Left renal pelvis (tissue), 4 donors: Measurements from ENCODE around the gene GTF3C4. TPM values are rescaled to one million over a fixed set of nuclear protein-coding genes. Genes with fewer than 3 reads are reported as not detected.
"Not testable (repeated sequence)": the region's sequence is repeated elsewhere in the genome, so short reads cannot be mapped to it uniquely, and the experiment has no call there.

Experiments used
- DNase-seq, 4 donors: peaks; one replicate each; pipeline ENCODE4 v3.0.0-alpha.2; 2013; ENCODE audit warnings: low read depth in 4 of 4, low spot score in 3 of 4
- polyA plus RNA-seq, 4 donors: library from polyadenylated mRNA; unstranded; fragments of 120-200 nt; gene quantifications; one replicate each; pipeline ENCODE4 v1.2.1, GENCODE V29; 2013; ENCODE audit not compliant: insufficient read length in 4 of 4

GTF3C4 gene
- polyA plus RNA-seq, 4 donors: 23.3 to 28.3 (median 26.2) TPM

DNA sequence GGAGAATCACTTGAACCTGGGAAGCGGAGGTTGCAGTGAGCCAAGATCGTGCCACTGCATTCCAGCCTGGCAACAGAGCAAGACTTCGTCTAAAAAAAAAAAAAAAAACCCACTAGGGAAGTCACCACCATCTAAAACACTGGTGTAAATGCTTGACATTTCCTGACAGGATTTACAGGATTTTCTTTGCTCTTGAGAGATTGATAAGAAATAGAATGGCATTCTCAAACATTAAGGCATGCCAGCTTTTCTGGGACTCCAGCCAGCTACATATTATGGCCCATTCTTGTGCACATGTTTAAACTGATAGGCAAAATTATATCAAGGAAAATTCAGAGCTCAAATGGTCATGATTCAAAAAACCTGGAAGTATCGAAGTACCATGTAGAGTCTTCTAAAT lies 28.7 kb downstream of the GTF3C4 start:
- DNase-seq: no peak

DNA sequence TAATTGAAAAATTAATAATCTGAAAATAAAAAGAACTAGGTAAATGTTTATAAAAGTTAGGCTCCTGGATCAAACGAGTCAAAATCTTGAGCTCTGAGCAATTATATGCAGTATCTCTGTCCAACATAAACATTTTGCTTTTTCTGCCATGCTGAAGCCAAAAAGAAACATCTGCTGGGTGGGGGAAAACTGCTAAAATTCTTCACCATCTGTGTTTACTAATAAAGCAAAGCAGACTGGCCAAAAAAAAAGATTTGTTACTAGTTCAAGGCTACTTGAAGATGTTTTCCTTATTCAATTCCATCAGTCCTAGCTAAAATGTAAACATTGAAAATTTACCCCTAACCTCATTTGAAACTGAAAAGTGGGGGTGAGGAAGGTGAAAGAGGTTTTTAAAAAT lies 29.7 kb downstream of the GTF3C4 start:
- DNase-seq: peak in 2 of 4 donors; percentile 7 to 10

DNA sequence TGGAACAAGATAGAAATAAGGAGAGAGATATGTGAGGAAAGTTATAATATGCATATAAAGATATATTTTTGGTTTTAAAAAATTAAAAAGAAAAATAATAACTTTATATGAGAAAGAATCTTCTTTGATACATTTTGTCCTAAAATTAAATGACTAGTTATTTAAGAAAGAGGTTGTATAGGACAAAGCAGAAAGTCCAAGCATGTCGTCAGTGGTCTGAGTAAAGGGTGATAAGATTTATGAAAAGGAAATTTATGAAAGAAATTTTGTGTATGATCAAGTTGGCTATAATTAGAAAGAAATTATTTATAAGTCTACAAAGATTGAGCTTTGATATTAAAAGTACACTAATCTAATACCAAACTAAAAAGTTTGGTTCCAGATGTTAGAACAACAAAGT lies 32.0 kb downstream of the GTF3C4 start:
- no peak for DNase-seq

DNA sequence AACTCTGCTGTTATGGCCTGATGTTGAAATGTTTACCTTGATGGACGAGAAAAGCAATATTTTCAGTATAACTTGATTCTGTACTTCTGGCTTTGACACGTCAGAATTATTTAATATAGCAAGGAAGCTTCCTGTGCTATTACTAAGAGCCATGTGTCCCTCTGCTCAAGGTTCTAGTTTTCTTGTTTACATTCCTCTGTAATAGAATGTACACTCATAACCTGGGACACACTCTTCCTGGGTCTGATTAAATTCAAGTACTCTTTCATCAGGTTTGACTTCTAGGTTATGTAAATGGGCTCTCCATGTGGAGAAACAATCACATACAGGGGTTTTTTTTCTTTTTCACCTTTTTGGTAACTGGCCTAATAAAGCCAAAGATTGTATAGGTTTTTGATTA lies 33.1 kb downstream of the GTF3C4 start:
- no peak for DNase-seq

DNA sequence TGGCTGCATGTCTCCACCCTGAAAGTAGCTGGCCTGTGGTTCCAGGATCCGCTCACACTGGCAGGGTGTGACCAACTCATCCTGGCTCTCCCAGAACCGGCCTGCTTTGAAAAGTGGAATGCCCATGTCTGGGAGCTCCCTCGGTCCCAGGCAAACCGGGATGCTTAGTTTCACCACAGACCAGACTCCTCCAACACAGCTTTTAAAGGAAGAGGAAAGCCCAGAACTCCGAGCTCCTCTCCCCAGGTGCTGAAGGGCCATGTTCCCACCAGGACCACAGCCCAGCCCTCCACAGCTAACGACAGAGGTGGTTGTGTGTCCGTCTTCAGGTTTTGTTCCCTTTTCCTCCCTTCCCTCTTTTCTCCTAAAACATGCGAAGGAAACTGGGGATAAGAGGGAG lies 38.0 kb downstream of the GTF3C4 start:
- DNase-seq: no peak

DNA sequence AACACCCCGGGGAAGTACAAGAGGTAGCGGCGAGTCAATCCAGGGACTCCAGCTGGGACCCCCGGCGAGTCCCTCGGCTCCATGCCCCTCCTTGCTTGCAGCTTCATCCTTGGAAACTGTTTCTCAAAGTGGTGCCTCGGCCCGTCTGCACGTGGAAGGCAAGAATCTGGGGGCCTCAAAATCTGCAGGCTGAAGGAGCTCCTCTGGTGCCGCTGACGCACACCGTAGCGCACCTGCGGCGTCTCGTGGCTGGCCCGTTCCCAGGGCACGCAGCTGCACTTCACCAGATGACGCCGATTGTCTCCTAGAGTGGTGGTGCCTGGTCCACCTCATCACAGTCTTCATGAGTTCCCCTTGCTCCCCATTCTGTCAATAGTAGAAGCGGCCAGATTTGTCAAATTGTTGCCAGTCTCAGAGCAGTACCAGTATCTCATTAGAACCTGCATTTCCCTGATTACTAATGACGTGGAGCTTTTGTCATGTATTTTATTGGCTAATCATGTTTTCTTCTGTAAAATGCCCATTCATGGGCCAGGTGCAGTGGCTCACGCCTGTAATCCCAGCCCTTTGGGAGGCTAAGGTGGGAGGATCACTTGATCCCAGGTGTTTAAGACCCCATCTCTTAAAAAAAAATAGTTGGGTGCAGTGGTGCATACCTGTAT lies 38.6 kb downstream of the GTF3C4 start:
- DNase-seq: no peak

DNA sequence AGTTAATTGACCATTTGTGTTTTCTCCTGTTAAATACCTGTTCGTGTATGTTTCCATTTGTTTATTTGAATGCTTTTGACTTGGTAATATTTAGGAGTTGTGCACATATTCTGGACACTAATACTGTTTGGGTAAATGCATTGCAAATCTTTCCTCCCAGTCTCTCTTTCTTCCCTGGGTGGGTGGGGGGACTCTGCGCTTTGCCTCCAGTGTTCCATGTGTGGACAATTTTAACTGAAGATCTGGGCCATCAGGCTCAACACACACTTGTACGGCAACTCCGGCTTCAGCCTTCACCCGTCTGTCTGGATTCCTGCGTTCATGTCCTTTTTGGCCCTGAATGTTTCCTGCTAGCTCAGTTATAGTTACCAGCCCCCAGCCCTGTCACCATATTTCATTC lies 40.1 kb downstream of the GTF3C4 start:
- no peak for DNase-seq

DNA sequence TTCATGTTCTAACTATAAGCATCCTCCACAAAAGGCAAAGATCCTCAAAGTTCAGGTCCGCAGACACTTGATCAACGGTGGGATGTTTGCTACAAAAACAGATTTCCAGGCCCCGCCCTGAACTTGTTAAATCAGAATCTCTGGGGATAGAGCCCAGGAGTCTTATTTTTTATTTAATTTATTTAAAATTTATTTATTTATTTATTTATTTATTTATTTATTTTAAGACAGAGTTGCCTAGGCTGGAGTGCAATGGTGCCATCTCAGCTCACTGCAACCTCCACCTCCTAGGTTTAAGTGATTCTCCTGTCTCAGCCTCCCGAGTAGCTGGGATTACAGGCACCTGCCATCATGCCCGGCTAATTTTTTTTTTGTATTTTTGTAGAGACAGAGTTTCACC lies 40.9 kb downstream of the GTF3C4 start:
- not testable (repeated sequence) for DNase-seq

DNA sequence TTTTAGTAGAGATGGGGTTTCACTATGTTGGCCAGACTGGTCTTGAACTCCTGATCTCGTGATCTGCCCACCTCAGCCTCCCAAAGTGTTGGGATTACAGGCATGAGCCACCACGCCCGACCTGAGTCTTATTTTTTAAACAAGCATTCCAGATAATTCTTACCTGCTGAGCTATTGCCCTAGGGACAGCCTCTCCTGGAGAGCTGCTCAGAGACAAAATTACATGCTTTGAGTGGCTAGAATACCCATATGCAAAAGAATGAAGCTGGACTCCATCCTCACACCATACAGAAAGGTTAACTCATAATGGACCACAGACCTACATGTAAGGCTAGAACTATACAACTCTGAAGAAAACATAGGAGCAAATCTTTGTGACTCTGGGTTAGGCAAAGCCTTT lies 41.6 kb downstream of the GTF3C4 start:
- no peak for DNase-seq

DNA sequence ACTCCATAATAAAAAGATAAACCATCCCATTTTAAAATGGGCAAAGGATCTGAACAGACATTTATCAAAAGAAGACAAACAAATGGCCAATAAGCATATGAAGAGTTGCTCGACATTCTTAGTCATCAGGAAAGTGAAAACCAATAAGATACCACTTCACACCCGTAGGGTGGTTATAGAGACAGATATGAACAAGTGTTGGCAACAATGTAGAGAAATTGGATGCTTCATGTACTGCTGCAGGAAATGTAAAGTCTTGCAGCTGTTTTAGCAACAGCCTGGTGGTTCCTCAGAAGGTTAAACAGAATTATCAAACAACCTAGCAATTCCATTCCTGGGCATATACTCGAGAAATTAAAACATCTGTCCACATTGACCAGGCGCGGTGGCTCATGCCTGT lies 42.5 kb downstream of the GTF3C4 start:
- no peak for DNase-seq

DNA sequence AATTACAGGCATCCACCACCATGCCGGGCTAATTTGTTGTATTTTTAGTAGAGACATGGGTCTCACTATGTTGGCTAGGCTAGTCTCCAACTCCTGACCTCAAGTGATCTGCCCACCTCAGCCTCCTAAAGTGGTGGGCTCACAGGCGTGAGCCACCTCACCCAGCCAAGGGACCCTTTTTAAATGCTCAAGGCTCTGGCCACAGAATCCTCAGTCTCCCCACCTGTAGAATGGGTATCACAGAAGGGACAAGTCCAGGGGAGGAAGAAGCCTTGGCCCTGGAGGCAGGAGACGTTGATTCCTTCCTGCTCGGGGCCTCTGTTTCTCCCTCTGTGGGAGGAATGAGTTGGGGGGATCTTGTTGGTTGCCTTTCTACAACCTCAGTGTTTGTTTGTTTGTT lies 45.7 kb downstream of the GTF3C4 start:
- DNase-seq: no peak

DNA sequence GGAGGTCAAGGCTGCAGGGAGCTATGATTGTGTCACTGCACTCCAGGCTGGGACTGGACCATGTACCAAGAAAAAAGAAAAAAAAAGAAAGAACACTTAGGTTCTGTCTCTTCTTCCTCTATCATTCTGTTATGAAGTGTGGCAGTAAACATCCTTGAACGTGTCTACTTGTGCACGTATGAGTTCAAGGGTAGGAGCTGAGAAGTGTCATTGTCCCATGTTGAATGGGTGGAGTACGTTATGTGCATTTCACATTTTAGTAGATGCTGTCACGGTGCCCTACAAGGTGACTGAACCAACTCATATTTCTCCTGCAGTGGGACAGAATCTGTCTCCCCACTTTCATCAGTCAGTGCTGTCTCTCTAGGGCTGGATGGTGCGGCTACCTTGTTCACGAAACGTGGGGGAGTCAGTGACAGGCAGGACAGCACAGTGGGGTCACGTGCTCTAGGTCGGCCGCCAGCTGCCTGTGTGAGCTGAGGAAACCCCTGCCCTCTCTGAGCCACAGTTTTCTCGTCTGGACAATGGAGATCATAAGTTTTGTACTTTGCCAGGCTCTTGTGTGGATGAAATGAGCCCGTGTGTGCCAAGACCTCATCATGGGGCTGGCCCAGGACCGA lies 47.2 kb downstream of the GTF3C4 start:
- DNase-seq: no peak

DNA sequence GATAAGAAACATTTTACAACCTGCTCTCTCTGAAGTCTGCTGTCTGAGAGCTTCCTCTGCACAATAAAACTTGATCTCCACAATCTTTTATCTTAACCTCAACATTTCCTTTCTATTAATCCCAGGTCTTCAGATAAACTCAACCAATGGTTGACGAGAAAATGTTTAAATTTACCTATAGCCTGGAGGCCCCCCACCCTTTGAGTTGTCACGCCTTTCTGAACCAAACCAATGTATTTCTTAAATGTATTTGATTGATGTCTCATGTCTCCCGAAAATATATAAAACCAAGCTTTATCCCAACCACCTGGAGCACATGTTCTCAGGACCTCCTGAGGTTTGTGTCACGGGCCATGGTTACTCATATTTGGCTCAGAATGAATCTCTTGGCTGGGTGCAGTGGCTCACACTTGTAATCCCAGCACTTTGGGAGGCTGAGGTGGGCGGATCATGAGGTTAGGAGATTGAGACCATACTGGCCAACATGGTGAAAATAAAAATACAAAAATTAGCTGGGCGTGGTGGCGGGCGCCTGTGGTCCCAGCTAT lies 48.2 kb downstream of the GTF3C4 start:
- DNase-seq: not testable (repeated sequence)

DNA sequence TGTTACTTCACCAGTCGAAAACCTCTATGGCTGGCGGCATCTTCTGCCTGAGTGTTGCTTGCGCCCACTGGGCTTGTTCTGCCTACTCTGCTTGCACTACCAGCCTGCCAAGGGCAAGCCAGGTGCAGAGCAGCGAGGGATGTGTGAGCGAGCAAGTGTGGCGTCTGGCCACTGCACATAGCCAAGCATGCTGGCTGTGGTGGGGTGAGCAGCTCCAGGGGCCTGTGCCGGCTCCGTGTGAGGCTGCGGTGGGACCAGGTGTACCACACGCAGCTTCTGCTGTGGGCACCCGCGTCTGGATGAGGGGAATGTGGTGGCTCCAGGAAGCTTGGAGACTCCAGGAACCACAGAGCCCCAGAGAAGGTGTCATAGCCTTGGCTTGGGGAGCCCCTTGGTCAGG lies 51.4 kb downstream of the GTF3C4 start:
- no peak for DNase-seq

DNA sequence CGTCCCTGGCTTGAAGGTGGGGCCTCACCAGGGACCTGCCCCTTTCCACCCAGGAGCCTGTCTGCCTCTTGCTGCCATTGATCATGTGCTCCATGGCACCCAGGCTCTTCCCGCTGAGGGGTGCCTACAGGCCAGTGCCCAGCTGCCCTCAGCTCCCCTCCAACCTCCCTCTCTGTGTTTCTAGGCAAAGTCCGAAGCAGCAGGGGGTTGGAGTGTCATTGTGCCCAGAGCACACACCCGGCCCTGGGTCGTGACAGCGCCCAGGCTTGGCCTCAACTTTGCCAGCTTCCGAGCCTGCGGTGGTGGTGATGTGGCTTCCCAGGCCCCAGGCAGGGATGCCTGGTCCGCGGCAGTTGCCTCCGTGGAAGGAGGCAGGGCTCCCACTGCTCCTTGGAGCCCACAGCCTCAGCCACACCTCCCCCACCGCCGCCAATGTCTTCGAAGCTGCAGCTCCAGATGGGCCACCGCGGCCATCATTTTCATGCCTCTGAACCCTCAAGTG lies 52.4 kb downstream of the GTF3C4 start:
- no peak for DNase-seq

DNA sequence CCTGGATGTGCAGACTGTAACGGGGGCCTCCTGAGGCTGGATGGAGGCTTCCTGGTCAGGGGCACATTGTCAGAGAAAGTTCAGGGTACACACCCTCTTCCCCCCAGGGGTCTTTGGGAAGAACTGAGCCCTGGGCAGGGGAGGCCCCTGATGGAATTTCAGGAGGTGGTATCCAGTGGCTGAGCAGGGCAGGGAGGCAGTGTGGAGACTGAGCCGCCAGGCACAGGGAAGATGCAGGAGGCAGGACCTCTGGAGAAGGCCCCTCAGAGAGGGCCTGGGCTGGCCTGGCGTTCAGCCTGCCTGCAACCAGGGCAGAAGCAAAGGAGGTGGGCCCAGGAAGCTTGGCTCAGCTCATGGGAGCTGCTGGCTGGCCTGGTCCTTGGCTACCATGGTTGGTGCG lies 53.5 kb downstream of the GTF3C4 start:
- DNase-seq: no peak

DNA sequence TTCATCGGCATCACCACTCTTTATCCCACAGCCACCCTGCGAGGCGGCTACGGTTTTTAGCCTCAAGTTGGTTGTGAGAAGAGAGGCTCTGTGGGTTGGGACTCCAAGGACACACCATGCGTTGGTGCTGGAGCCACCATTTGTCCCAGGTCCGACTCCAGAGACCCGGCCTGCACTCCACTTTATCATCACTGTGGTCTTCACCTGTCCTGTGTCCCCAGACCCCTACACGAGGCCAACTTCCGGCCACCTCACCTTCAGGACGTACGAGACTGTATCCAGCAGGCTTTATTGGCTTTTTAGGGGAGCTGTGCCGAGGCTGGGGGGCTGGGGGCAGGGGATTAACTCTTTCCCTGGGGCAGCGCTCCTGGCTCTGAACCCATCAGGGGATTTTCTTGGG lies 55.0 kb downstream of the GTF3C4 start:
- no peak for DNase-seq

DNA sequence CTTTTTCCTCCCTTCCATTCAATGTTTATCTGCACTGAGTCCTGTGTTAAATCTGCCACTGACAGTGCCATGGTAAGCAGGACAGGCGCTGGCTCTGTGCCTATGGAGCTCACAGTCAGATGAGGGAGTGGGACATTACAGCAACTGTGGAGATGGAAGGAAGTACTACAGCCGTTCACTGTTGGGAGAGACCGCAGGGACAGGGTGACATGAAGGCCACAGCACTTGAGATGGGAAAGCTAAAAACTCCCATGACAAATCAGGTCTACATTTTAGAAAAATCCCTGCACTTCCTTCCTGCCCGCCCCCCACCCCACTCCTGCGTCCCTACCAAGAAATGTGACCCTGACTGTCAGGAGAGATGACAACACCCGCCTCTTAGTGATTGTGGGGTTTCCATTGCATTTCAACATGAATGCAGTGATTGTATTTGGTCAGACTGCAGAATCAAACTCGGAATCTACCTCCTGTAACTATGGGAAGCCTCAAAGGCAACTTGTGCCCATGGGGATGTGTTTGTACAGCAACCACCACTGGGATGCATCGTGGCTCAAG lies 56.4 kb downstream of the GTF3C4 start:
- DNase-seq: no peak

DNA sequence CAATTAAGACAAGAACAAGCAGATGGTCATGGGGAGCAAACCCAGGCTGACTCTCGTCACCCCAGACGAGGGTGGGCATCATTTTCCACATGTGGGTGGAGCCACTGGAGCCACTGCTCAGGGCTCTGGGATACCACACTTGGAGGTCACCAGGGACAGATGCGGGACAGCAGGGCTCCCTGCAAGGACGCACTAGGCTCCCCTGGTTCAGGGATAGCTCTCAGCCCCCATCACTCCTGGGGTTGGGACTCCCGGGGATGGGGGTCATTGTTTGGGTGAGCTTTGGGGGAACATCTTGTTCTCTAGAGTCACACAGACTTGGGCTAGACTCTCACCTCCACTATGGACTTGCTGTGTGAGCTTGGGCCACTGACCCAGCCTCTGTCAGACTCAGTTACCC lies 57.8 kb downstream of the GTF3C4 start:
- DNase-seq: no peak

DNA sequence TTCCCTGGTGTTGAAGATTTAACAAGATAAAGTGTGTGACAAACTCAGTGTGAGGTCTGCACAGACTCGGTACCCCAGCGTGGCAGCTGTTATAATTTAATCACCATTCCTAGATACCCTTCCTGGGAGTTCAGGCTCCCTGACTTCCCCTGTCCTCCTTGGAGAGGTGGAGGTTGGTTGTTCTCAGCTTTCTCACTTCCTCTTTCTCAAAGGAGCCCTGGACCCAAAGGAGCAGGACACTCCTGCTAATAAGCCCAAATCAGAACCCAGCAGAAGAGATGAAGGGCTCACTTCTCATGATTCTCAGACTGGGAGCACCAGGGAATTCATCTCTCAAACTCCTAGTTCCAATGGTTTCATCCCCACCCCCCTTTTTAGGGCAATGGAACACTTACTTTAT lies 58.2 kb downstream of the GTF3C4 start:
- DNase-seq: no peak

DNA sequence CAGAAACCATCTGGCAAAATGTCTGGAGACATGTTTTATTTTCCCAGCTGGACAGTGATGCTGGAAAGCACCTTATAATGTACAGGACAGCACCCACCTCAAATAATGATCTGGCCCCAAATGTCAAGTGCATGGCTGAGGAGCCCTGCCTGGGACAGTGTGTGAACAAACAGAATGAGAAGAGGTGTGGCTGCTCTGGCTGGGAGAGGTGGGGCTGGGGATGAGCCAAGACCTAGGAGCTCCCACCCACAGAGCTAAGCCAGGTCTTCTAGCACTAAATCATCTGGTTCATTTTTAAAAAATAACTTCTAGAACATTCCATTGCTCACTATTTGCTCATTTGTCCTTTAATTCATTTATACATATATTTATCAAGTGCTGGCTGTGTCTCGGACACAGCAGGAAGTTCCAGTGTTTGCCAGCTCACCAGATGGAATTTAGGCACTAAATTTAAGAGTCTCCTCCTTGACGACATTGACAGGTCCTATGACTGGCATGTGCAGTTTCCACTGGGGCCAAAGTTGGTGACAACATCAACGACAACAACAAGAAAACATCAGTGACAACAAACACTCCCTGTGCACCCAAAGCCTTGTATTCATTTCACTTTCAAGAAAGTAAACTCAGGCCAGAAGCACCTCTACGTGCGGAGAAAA lies 59.1 kb downstream of the GTF3C4 start:
- DNase-seq: no peak
